GM12878 (cell line): ENCODE data around the gene DYNC1LI1. TPM values are rescaled to one million over a fixed set of nuclear protein-coding genes. Genes with fewer than 3 reads are reported as not detected.

Source experiments
- BCL11A ChIP-seq: IDR thresholded peaks from 2 replicates; pipeline ENCODE4 v1.6.1; 2011; ENCODE audit warnings: low read depth, low read length
- CBFB ChIP-seq: IDR thresholded peaks from 2 replicates; pipeline ENCODE4 v1.6.1; 2016; ENCODE audit warnings: antibody characterized with exemption, low read depth
- CHD2 ChIP-seq: IDR thresholded peaks from 2 replicates; pipeline ENCODE4 v1.6.1; 2011; ENCODE audit warnings: low read depth, low read length, improper control_type of control experiment, borderline replicate concordance
- CUX1 ChIP-seq: IDR thresholded peaks from 2 replicates; pipeline ENCODE4 v1.6.1; 2012; ENCODE audit warnings: improper control_type of control experiment, low read depth, low read length; ENCODE audit not compliant: insufficient replicate concordance
- EED ChIP-seq: sonication (generic); IDR thresholded peaks from 2 replicates; pipeline ENCODE4 v1.6.1; 2016; ENCODE audit warnings: antibody characterized with exemption, low read depth
- EP300 ChIP-seq, 2 experiments: fragments of 150-350 bp in 1 of 2; IDR thresholded peaks; 2 replicates each; pipeline ENCODE4 v1.6.1; 2011 to 2012; ENCODE audit warnings: low read depth in 2 of 2, low read length in 2 of 2, borderline replicate concordance in 1 of 2, improper control_type of control experiment in 1 of 2, inconsistent platforms in 1 of 2; ENCODE audit not compliant: control insufficient read depth in 1 of 2
- HDGF ChIP-seq: fragments of 450-650 bp; IDR thresholded peaks from 2 replicates; pipeline ENCODE4 v1.6.1; 2016; ENCODE audit warnings: antibody characterized with exemption
- IKZF1 ChIP-seq: fragments of 450-650 bp; conservative IDR thresholded peaks from 2 replicates; pipeline ENCODE4 v1.6.1; 2017; ENCODE audit warnings: antibody characterized with exemption, mild to moderate bottlenecking
- IKZF2 ChIP-seq, 2 experiments: fragments of 450-650 bp; IDR thresholded peaks; 2 replicates each; pipeline ENCODE4 v1.6.1; 2017; ENCODE audit warnings: mild to moderate bottlenecking in 2 of 2, moderate library complexity in 2 of 2
- MEF2B ChIP-seq: fragments of 450-650 bp; IDR thresholded peaks from 2 replicates; pipeline ENCODE4 v1.6.1; 2018; ENCODE audit warnings: mild to moderate bottlenecking, moderate library complexity; ENCODE audit not compliant: partially characterized antibody, poor library complexity, severe bottlenecking
- MLLT1 ChIP-seq: fragments of 450-650 bp; IDR thresholded peaks from 2 replicates; pipeline ENCODE4 v1.6.1; 2016; ENCODE audit warnings: mild to moderate bottlenecking
- MTA3 ChIP-seq: IDR thresholded peaks from 2 replicates; pipeline ENCODE4 v1.6.1; 2012; ENCODE audit warnings: low read length, inconsistent platforms, borderline replicate concordance
- NFIC ChIP-seq: IDR thresholded peaks from 2 replicates; pipeline ENCODE4 v1.6.1; 2012; ENCODE audit warnings: low read depth, mild to moderate bottlenecking, inconsistent platforms, low read length, moderate library complexity
- PML ChIP-seq: IDR thresholded peaks from 2 replicates; pipeline ENCODE4 v1.6.1; 2012; ENCODE audit warnings: low read length, inconsistent platforms
- RELA ChIP-seq: fragments of 450-650 bp; IDR thresholded peaks from 2 replicates; pipeline ENCODE4 v1.8.0; 2014; ENCODE audit warnings: borderline replicate concordance; ENCODE audit not compliant: partially characterized antibody
- RFX5 ChIP-seq: IDR thresholded peaks from 2 replicates; pipeline ENCODE4 v1.6.1; 2011; ENCODE audit warnings: low read depth, low read length, improper control_type of control experiment
- SMARCA5 ChIP-seq: fragments of 450-650 bp; IDR thresholded peaks from 2 replicates; pipeline ENCODE4 v1.6.1; 2017; ENCODE audit warnings: mild to moderate bottlenecking
- SRF ChIP-seq, 2 experiments: IDR thresholded peaks; 2 replicates each; pipeline ENCODE4 v1.6.1; 2011; ENCODE audit warnings: low read depth in 2 of 2, low read length in 2 of 2, mild to moderate bottlenecking in 1 of 2, moderate library complexity in 1 of 2
- STAT1 ChIP-seq: fragments of 450-650 bp; conservative IDR thresholded peaks from 2 replicates; pipeline ENCODE4 v1.6.1; 2014; ENCODE audit warnings: antibody characterized with exemption, mild to moderate bottlenecking
- TAF1 ChIP-seq: IDR thresholded peaks from 2 replicates; pipeline ENCODE4 v1.6.1; 2011; ENCODE audit warnings: mild to moderate bottlenecking, low read depth, low read length, borderline replicate concordance
- TCF7 ChIP-seq: IDR thresholded peaks from 2 replicates; pipeline ENCODE4 v1.6.1; 2014; ENCODE audit warnings: antibody characterized with exemption, borderline replicate concordance
- ZNF217 ChIP-seq: fragments of 450-650 bp; IDR thresholded peaks from 2 replicates; pipeline ENCODE4 v1.6.1; 2017; ENCODE audit warnings: antibody characterized with exemption, mild to moderate bottlenecking
- ZNF274 ChIP-seq: IDR thresholded peaks from one replicate; pipeline ENCODE4 v1.8.0; 2011; ENCODE audit not compliant: insufficient read length, insufficient read depth
- polyA plus RNA-seq, 11 experiments: library from polyadenylated mRNA; depleted of rRNA in 4 of 11; unstranded in 6 of 11; stranded (reverse) in 5 of 11; fragments of >200 nt; fragmentation: Nextera tagmentation in 4 of 11; fragmentation: Illumina TruSeq in 1 of 11; extraction: Ambion mirVana in 4 of 11; extraction: Trizol in 1 of 11; gene quantifications; 1 replicate in 1 of 11; 2 replicates in 10 of 11; pipeline versions ENCODE4 v1.2.1 to v1.2.3, GENCODE V29; 2011 to 2016; ENCODE audit warnings: inconsistent platforms in 2 of 11, missing spikeins in 2 of 11, low read depth in 1 of 11
- total RNA-seq, 4 experiments: library from RNA; depleted of rRNA in 3 of 4; stranded (reverse); fragments of >200 nt in 3 of 4; fragmentation: Illumina TruSeq in 1 of 4; extraction: Trizol in 1 of 4; gene quantifications; 2 replicates each; pipeline versions ENCODE4 v1.2.1 to v1.2.3, GENCODE V29; 2013 to 2021

DYNC1LI1 gene
- total and polyA plus RNA-seq, 10 of the 15 experiments (the other 5 are each of a cell fraction or from before 2014, with no cell fraction given): 11.5 to 51.7 (median 32.0) TPM

DNA sequence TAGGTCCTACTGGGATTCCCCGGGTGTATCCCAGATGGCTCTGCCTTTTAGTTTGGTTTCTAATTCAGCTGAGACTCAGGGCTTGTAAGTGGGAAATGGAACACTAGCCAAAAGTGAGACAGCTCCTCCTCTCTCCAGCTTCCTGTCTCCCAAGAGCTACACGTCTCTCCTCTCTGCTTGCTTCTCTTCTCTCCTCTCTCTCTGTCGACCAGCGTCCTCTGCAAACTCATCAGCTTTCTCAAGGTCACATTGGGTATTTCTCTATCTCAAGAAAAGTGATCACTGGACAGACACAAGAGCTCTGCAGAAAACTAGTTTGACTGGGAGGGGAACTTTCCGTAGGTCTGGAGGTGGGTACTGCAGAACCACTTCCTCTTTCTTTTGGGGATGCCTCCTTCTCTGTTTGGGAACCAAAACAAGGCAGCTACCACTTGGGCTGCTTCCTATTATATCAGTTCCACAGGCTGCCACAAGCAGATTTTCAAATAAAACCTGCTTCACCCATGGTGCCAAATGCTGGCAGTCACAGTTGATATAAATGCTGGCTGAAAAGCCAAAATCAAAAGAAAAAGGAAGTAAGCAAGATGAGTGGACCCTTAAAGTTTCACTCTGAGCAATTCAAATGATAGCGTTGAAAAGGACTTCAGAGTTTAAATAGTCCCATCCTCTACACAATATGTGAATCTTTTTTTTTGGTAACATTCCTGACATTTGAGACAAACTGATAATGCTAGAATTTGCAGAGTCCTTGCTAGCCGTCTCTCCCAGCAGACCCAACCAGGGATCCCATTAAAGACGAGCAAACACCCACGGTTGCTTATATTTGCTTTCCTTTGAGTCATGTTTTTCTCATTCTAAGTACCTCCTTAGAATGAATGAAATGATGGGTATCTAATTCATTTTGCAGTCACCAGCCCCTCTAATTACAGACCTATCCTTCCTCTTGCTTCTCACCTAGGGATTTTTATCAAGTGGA is 7.2 kb upstream of the DYNC1LI1 start (continued):
- 0 out of 2 replicates have a peak, but pooled peaks have one; percentile 42 for TF ChIP-seq HDGF
- 0 out of 2 replicates have a peak, but pooled peaks have one; percentile 54 for TF ChIP-seq MLLT1
- TF ChIP-seq PML: 0 out of 2 replicates have a peak, but pooled peaks have one; percentile 32
- 0 out of 2 replicates have a peak, but pooled peaks have one; percentile 30 for TF ChIP-seq TAF1
- peak; percentile 57; the same call in 1 of the 2 replicates for TF ChIP-seq ZNF217
- peak; percentile 71; the same call in 1 of the 2 replicates for TF ChIP-seq BCL11A
- TF ChIP-seq CBFB: peak; percentile 30; the same call in 1 of the 2 replicates
- peak; percentile 12 for TF ChIP-seq MEF2B
- TF ChIP-seq TCF7: no peak
- peak; percentile 80 for TF ChIP-seq MTA3
- 0 out of 2 replicates have a peak, but pooled peaks have one; percentile 18 for TF ChIP-seq STAT1
- TF ChIP-seq IKZF2 (IDR thresholded peaks at IDR 0.05): peak; percentile 91
- peak; percentile 49 for TF ChIP-seq RELA
- TF ChIP-seq EP300 (IDR thresholded peaks at IDR 0.05; ENCODE audit: borderline replicate concordance in 1 of 2, control insufficient read depth in 1 of 2, low read depth in 2 of 2, low read length in 2 of 2): peak; percentile 56 to 80
- TF ChIP-seq EED: peak; percentile 86
- no peak for TF ChIP-seq SMARCA5
- peak; percentile 83 for TF ChIP-seq NFIC
- TF ChIP-seq SRF (IDR thresholded peaks at IDR 0.05; ENCODE audit: low read depth in 2 of 2, low read length in 2 of 2): 0 out of 4 replicates have a peak, but pooled peaks of 1 of the 2 experiments have one; percentile 58
- peak; percentile 48 for TF ChIP-seq CUX1
- TF ChIP-seq IKZF1: peak; percentile 90
- 0 out of 2 replicates have a peak, but pooled peaks have one; percentile 30 for TF ChIP-seq RFX5
- TF ChIP-seq CHD2: no peak
- TF ChIP-seq ZNF274: no peak
